Neutrophil (primary cell): ENCODE measurements around the gene LEFTY2.

ENCODE experiments used
- H3K27ac ChIP-seq: fragments of 200-600 bp; sonication (generic); 2 replicates; pipeline ENCODE4 v1.5.1; 2016; ENCODE audit warnings: mild to moderate bottlenecking, moderate library complexity
- H3K27me3 ChIP-seq: fragments of 200-600 bp; sonication (generic); 2 replicates; pipeline ENCODE4 v1.6.0; 2016; ENCODE audit warnings: mild to moderate bottlenecking
- H3K36me3 ChIP-seq: fragments of 200-600 bp; sonication (generic); 2 replicates; pipeline ENCODE4 v1.5.1; 2017
- H3K4me1 ChIP-seq, 2 experiments: fragments of 200-600 bp in 1 of 2; sonication (generic) in 1 of 2; 1 replicate in 1 of 2; 2 replicates in 1 of 2; pipeline versions ENCODE4 v1.5.1 to v1.6.1; 2013 to 2016; ENCODE audit warnings: low read depth in 1 of 2, low read length in 1 of 2, mild to moderate bottlenecking in 1 of 2, moderate library complexity in 1 of 2; ENCODE audit not compliant: control insufficient read depth in 1 of 2, insufficient read depth in 1 of 2
- H3K4me3 ChIP-seq, 2 experiments: fragments of 200-600 bp in 1 of 2; sonication (generic) in 1 of 2; 1 replicate in 1 of 2; 2 replicates in 1 of 2; pipeline ENCODE4 v1.5.1; 2013 to 2016; ENCODE audit warnings: low read depth in 1 of 2, low read length in 1 of 2, mild to moderate bottlenecking in 1 of 2, moderate library complexity in 1 of 2
- H3K9me3 ChIP-seq: fragments of 200-600 bp; sonication (generic); 2 replicates; pipeline ENCODE4 v1.5.1; 2016
- CTCF ChIP-seq: fragments of 200-600 bp; sonication (generic); IDR thresholded peaks from 2 replicates; pipeline ENCODE4 v1.5.1; 2016; ENCODE audit warnings: antibody characterized with exemption

Gene LEFTY2

GRCh38 chr1:225941187-225941941 is at the start of gene LEFTY2:
Gene LEFTY2, minus strand, starts transcription at chr1:225941220. Its CDS starts 80 bp downstream, at chr1:225941140.
- Histone ChIP-seq H3K4me1 (peaks cover 4 to 7% of the 10 kb centered on the region in 2 experiments), H3K27ac (no peak within 1 kb of the TSS), H3K27me3 (peaks cover 15% of the 10 kb centered on the region), H3K36me3 (no peaks in the 10 kb centered on the region), H3K4me3 (no peak within 1 kb of the TSS), H3K9me3 (no peaks in the 10 kb centered on the region)
- TF ChIP-seq CTCF = no peak

GRCh38 chr1:225987491-225988316 is 46.7 kb upstream of the LEFTY2 start:
- H3K27me3 ChIP-seq = no peaks in the 10 kb centered on the region
- peak; percentile 74 for TF ChIP-seq CTCF
- peak overlapping the region; percentile 35 for H3K27ac ChIP-seq
- H3K4me1 ChIP-seq = peaks cover 2 to 7% of the 10 kb centered on the region in 2 experiments
- no peak overlapping the region for H3K4me3 ChIP-seq
- H3K9me3 ChIP-seq = no peaks in the 10 kb centered on the region
- peaks cover 55% of the 10 kb centered on the region for H3K36me3 ChIP-seq

GRCh38 chr1:225981714-225982113 is 40.7 kb upstream of the LEFTY2 start:
- TF ChIP-seq CTCF = no peak
- Histone ChIP-seq H3K27me3 (no peaks in the 10 kb centered on the region), H3K9me3 (no peaks in the 10 kb centered on the region), H3K27ac (no peak overlapping the region), H3K4me3 (no peak overlapping the region), H3K4me1 (peaks cover 0 to 8% of the 10 kb centered on the region in 2 experiments), H3K36me3 (peaks cover 33% of the 10 kb centered on the region)

GRCh38 chr1:225980005-225980836 is 39.2 kb upstream of the LEFTY2 start:
- no peaks in the 10 kb centered on the region for H3K27me3 ChIP-seq
- H3K9me3 ChIP-seq = no peaks in the 10 kb centered on the region
- TF ChIP-seq CTCF = no peak
- H3K27ac ChIP-seq = peak overlapping the region; percentile 52
- H3K36me3 ChIP-seq = peaks cover 24% of the 10 kb centered on the region
- H3K4me1 ChIP-seq = peaks cover 3 to 12% of the 10 kb centered on the region in 2 experiments
- no peak overlapping the region for H3K4me3 ChIP-seq

GRCh38 chr1:225979421-225979820 is 38.4 kb upstream of the LEFTY2 start:
- TF ChIP-seq CTCF = no peak
- H3K4me3 ChIP-seq = no peak overlapping the region
- H3K36me3 ChIP-seq = peaks cover 16% of the 10 kb centered on the region
- H3K9me3 ChIP-seq = no peaks in the 10 kb centered on the region
- no peaks in the 10 kb centered on the region for H3K27me3 ChIP-seq
- peaks cover 3 to 12% of the 10 kb centered on the region in 2 experiments for H3K4me1 ChIP-seq
- no peak overlapping the region for H3K27ac ChIP-seq
